HG03097 (cell line): ENCODE measurements around the gene CDH22.

Experiments used
- ATAC-seq: cut with Tn5 transposase; IDR thresholded peaks from one replicate; pipeline ENCODE4 v1.9.1; 2021; ENCODE audit not compliant: unreplicated experiment, low FRiP score

CDH22 gene

GRCh38 chr20:46270977-46271744, 37.1 kb downstream of the CDH22 start:
- ATAC-seq: no peak

- no peak for ATAC-seq
These were observed 38.9 kb downstream of the CDH22 start for GRCh38 chr20:46269372-46269771.

GRCh38 chr20:46268662-46269061, 39.6 kb downstream of the CDH22 start:
- no peak for ATAC-seq

- no peak for ATAC-seq
These were observed 40.1 kb downstream of the CDH22 start for GRCh38 chr20:46268131-46268614.

GRCh38 chr20:46267108-46268105, 40.9 kb downstream of the CDH22 start:
- ATAC-seq: no peak

GRCh38 chr20:46265539-46265938, 42.8 kb downstream of the CDH22 start:
- no peak for ATAC-seq

GRCh38 chr20:46264391-46265266, 43.7 kb downstream of the CDH22 start:
- ATAC-seq: no peak

- no peak for ATAC-seq
These were observed 46.6 kb downstream of the CDH22 start for GRCh38 chr20:46261456-46262253.

- ATAC-seq: no peak
These were observed 47.3 kb downstream of the CDH22 start for GRCh38 chr20:46260936-46261454.

- ATAC-seq: no peak
These were observed 47.8 kb downstream of the CDH22 start for GRCh38 chr20:46260480-46260879.

- no peak for ATAC-seq
These were observed 48.9 kb downstream of the CDH22 start for GRCh38 chr20:46259260-46259859.

GRCh38 chr20:46257887-46258286, 50.4 kb downstream of the CDH22 start:
- no peak for ATAC-seq

GRCh38 chr20:46256293-46256692, 52.0 kb downstream of the CDH22 start:
- ATAC-seq: no peak

- no peak for ATAC-seq
These were observed 52.7 kb downstream of the CDH22 start for GRCh38 chr20:46255440-46256104.

- no peak for ATAC-seq
These were observed 54.9 kb downstream of the CDH22 start for GRCh38 chr20:46253391-46253790.

- no peak for ATAC-seq
These were observed 55.8 kb downstream of the CDH22 start for GRCh38 chr20:46252352-46253091.

GRCh38 chr20:46251211-46251673, 57.1 kb downstream of the CDH22 start:
- no peak for ATAC-seq

- ATAC-seq: no peak
These were observed 57.5 kb downstream of the CDH22 start for GRCh38 chr20:46250772-46251171.
